H9 (cell line): ENCODE results near the gene TMOD1. TPM values are rescaled to one million over a fixed set of nuclear protein-coding genes. Genes with fewer than 3 reads are reported as not detected.

Experiments
- DNase-seq: peaks from one replicate; pipeline ENCODE4 v3.0.0-alpha.2; 2017
- H2AFZ ChIP-seq: one replicate; pipeline ENCODE4 v1.6.1; 2013; ENCODE audit warnings: mild to moderate bottlenecking, low read length, control low read depth, moderate library complexity
- H2AK5ac ChIP-seq: 2 replicates; pipeline ENCODE4 v1.6.1; 2013; ENCODE audit warnings: low read length, control low read depth, mixed read lengths; ENCODE audit not compliant: insufficient read length
- H2BK120ac ChIP-seq: one replicate; pipeline ENCODE4 v1.6.1; 2013; ENCODE audit warnings: low read depth, mild to moderate bottlenecking, low read length, control low read depth, inconsistent platforms; ENCODE audit not compliant: poor library complexity, severe bottlenecking
- H2BK12ac ChIP-seq: 2 replicates; pipeline ENCODE4 v1.6.1; 2013; ENCODE audit warnings: low read length, control low read depth, mixed read lengths, low read depth; ENCODE audit not compliant: insufficient read length
- H2BK15ac ChIP-seq: 2 replicates; pipeline ENCODE4 v1.6.1; 2013; ENCODE audit warnings: low read depth, low read length, control low read depth
- H2BK20ac ChIP-seq: one replicate; pipeline ENCODE4 v1.6.1; 2013; ENCODE audit warnings: low read depth, mild to moderate bottlenecking, low read length, control low read depth, inconsistent platforms; ENCODE audit not compliant: poor library complexity, severe bottlenecking
- H2BK5ac ChIP-seq: 2 replicates; pipeline ENCODE4 v1.6.1; 2013; ENCODE audit warnings: low read length, control low read depth, mixed read lengths; ENCODE audit not compliant: insufficient read length
- H3K14ac ChIP-seq: 2 replicates; pipeline ENCODE4 v1.6.1; 2013; ENCODE audit warnings: low read length, control low read depth; ENCODE audit not compliant: insufficient read depth
- H3K18ac ChIP-seq: 2 replicates; pipeline ENCODE4 v1.6.1; 2013; ENCODE audit warnings: low read depth, mild to moderate bottlenecking, mixed read lengths, low read length, control low read depth; ENCODE audit not compliant: insufficient read length
- H3K23ac ChIP-seq: 2 replicates; pipeline ENCODE4 v1.6.1; 2013; ENCODE audit warnings: low read length, control low read depth, mixed read lengths, low read depth; ENCODE audit not compliant: insufficient read length
- H3K23me2 ChIP-seq: 2 replicates; pipeline ENCODE4 v1.6.1; 2013; ENCODE audit warnings: low read depth, mild to moderate bottlenecking, mixed read lengths, low read length, control low read depth; ENCODE audit not compliant: insufficient read length, poor library complexity, severe bottlenecking
- H3K27ac ChIP-seq: 2 replicates; pipeline ENCODE4 v1.5.1; 2013; ENCODE audit warnings: low read length, control low read depth, mixed read lengths, low read depth; ENCODE audit not compliant: insufficient read length
- H3K27me3 ChIP-seq: 2 replicates; pipeline ENCODE4 v1.6.1; 2013; ENCODE audit warnings: low read length, control low read depth, inconsistent platforms; ENCODE audit not compliant: insufficient read depth
- H3K4ac ChIP-seq: 2 replicates; pipeline ENCODE4 v1.6.1; 2013; ENCODE audit warnings: low read depth, mild to moderate bottlenecking, control low read depth, inconsistent platforms, low read length, moderate library complexity
- H3K4me1 ChIP-seq: 2 replicates; pipeline ENCODE4 v1.6.1; 2013; ENCODE audit warnings: low read length, control low read depth, inconsistent platforms; ENCODE audit not compliant: insufficient read depth
- H3K4me2 ChIP-seq: 2 replicates; pipeline ENCODE4 v1.6.1; 2013; ENCODE audit warnings: low read length, control low read depth, mixed read lengths; ENCODE audit not compliant: insufficient read length, insufficient read depth
- H3K56ac ChIP-seq: 2 replicates; pipeline ENCODE4 v1.6.1; 2013; ENCODE audit warnings: low read depth, mild to moderate bottlenecking, mixed read lengths, low read length, control low read depth; ENCODE audit not compliant: insufficient read length
- H3K79me1 ChIP-seq: 2 replicates; pipeline ENCODE4 v1.6.1; 2013; ENCODE audit warnings: low read depth, mild to moderate bottlenecking, moderate library complexity, low read length, control low read depth, inconsistent platforms; ENCODE audit not compliant: insufficient read depth, poor library complexity, severe bottlenecking
- H3K79me2 ChIP-seq: 2 replicates; pipeline ENCODE4 v1.6.1; 2013; ENCODE audit warnings: low read length, control low read depth, inconsistent platforms; ENCODE audit not compliant: insufficient read depth
- H3K9ac ChIP-seq: 2 replicates; pipeline ENCODE4 v1.6.1; 2013; ENCODE audit warnings: low read length, control low read depth, mixed read lengths; ENCODE audit not compliant: insufficient read length; ENCODE audit errors: extremely low read depth
- H3K9me3 ChIP-seq: one replicate; pipeline ENCODE4 v1.6.1; 2013; ENCODE audit warnings: low read depth, low read length, inconsistent platforms; ENCODE audit not compliant: control insufficient read depth
- H3T11ph ChIP-seq: one replicate; pipeline ENCODE4 v1.6.1; 2013; ENCODE audit warnings: mild to moderate bottlenecking, low read length, control low read depth, inconsistent platforms
- H4K20me1 ChIP-seq: one replicate; pipeline ENCODE4 v1.6.1; 2013; ENCODE audit not compliant: control insufficient read depth, insufficient read length, insufficient read depth
- H4K5ac ChIP-seq: 2 replicates; pipeline ENCODE4 v1.6.1; 2013; ENCODE audit warnings: low read depth, mild to moderate bottlenecking, mixed read lengths, low read length, control low read depth; ENCODE audit not compliant: insufficient read length
- H4K8ac ChIP-seq: replicated peaks from 2 replicates; pipeline ENCODE4 v1.6.1; 2013; ENCODE audit warnings: low read length, control low read depth, mixed read lengths, low read depth; ENCODE audit not compliant: insufficient read length
- H4K91ac ChIP-seq: 2 replicates; pipeline ENCODE4 v1.6.1; 2013; ENCODE audit warnings: low read depth, mild to moderate bottlenecking, moderate library complexity, mixed read lengths, low read length, control low read depth; ENCODE audit not compliant: insufficient read length
- H3K27ac Mint-ChIP-seq, 3 experiments: 2 replicates in 2 of 3; 3 replicates in 1 of 3; pipeline ENCODE4 v1.8.0; 2020 to 2021; ENCODE audit warnings: mixed read lengths in 3 of 3, mild to moderate bottlenecking in 1 of 3, moderate library complexity in 1 of 3
- H3K27me3 Mint-ChIP-seq: 2 replicates; pipeline ENCODE4 v1.8.0; 2021; ENCODE audit warnings: low read depth, mild to moderate bottlenecking, moderate library complexity, mixed read lengths
- H3K36me3 Mint-ChIP-seq, 3 experiments: 2 replicates in 2 of 3; 3 replicates in 1 of 3; pipeline ENCODE4 v1.8.0; 2020 to 2021; ENCODE audit warnings: low read depth in 3 of 3, mixed read lengths in 3 of 3; ENCODE audit not compliant: insufficient read depth in 1 of 3
- H3K4me1 Mint-ChIP-seq, 2 experiments: 2 replicates each; pipeline ENCODE4 v1.8.0; 2020; ENCODE audit warnings: mixed read lengths in 2 of 2
- H3K4me3 Mint-ChIP-seq, 2 experiments: 2 replicates in 1 of 2; 3 replicates in 1 of 2; pipeline ENCODE4 v1.8.0; 2020 to 2021; ENCODE audit warnings: mild to moderate bottlenecking in 2 of 2, mixed read lengths in 2 of 2, moderate library complexity in 1 of 2
- H3K9me3 Mint-ChIP-seq, 2 experiments: 2 replicates in 1 of 2; 3 replicates in 1 of 2; pipeline ENCODE4 v1.8.0; 2020; ENCODE audit warnings: mild to moderate bottlenecking in 2 of 2, mixed read lengths in 2 of 2, moderate library complexity in 1 of 2
- WGBS: extraction: QIAGEN DNeasy Blood & Tissue Kit; methylation state at CpG from one replicate; pipeline ENCODE4 v1.1.7; 2013; ENCODE audit warnings: missing lambda C conversion rate, low lambda C conversion rate, mixed read lengths; ENCODE audit not compliant: insufficient read length; ENCODE audit errors: extremely low coverage; 5-methylcytosine and 5-hydroxymethylcytosine counted together
- total RNA-seq: library from RNA; stranded (reverse); gene quantifications from 2 replicates; pipeline ENCODE4 v1.2.1, GENCODE V29; 2021
- TF ChIP-seq, protein P1 (sequence below): fragments of 200-600 bp; sonication (generic); conservative IDR thresholded peaks from 3 replicates; pipeline ENCODE4 v1.8.0; 2021; ENCODE audit warnings: antibody characterized with exemption, mild to moderate bottlenecking

Gene TMOD1
- total RNA-seq, 1 experiment from 2014 or later = 0.98 TPM

DNA sequence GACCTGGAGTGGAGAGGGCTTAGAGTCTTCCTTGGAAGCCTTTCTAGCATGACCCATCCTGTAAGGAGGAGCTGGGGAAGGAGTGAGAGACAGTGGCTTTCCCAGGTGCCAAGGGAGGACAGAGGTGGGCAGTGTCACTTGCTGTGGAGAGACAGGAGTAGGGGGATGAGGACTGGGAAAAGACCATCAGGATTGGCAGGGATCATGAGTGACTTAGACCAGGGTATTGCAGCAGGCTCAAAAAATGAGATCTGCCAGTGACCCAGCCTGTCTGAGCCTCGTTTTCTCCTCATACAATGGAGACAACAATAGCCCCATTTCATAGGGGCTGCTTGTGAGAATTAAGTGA is 2.4 kb downstream of the TMOD1 start:
- Mint-ChIP-seq H3K4me3 (no peak overlapping the region), H3K9me3 (peaks cover under 1 to 2% of the 10 kb centered on the region in 2 experiments; a peak in 3 of 5 replicates), H3K27me3 (peaks cover 26% of the 10 kb centered on the region), H3K36me3 (no peaks in the 10 kb centered on the region; a peak in 1 of 7 replicates), H3K4me1 (peaks cover 10 to 16% of the 10 kb centered on the region in 2 experiments), H3K27ac (no peak overlapping the region)
- H3K18ac ChIP-seq = no peak overlapping the region
- no peak for DNase-seq
- no peaks in the 10 kb centered on the region for H3K9me3 ChIP-seq
- H3K27ac ChIP-seq = no peak overlapping the region
- H3K79me2 ChIP-seq = no peaks in the 10 kb centered on the region
- TF ChIP-seq, protein P1, sequence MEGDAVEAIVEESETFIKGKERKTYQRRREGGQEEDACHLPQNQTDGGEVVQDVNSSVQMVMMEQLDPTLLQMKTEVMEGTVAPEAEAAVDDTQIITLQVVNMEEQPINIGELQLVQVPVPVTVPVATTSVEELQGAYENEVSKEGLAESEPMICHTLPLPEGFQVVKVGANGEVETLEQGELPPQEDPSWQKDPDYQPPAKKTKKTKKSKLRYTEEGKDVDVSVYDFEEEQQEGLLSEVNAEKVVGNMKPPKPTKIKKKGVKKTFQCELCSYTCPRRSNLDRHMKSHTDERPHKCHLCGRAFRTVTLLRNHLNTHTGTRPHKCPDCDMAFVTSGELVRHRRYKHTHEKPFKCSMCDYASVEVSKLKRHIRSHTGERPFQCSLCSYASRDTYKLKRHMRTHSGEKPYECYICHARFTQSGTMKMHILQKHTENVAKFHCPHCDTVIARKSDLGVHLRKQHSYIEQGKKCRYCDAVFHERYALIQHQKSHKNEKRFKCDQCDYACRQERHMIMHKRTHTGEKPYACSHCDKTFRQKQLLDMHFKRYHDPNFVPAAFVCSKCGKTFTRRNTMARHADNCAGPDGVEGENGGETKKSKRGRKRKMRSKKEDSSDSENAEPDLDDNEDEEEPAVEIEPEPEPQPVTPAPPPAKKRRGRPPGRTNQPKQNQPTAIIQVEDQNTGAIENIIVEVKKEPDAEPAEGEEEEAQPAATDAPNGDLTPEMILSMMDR = no peak
- no peak overlapping the region for H2BK120ac ChIP-seq
- no peaks in the 10 kb centered on the region for H3K79me1 ChIP-seq
- no peak overlapping the region for H2BK12ac ChIP-seq
- peaks cover 45% of the 10 kb centered on the region for H3K27me3 ChIP-seq
- H3K4me2 ChIP-seq = no peak overlapping the region
- no peak overlapping the region for H2BK5ac ChIP-seq
- H2AK5ac ChIP-seq = no peak overlapping the region
- no peak overlapping the region for H3K4ac ChIP-seq
- no peak overlapping the region for H3K23ac ChIP-seq
- H3K14ac ChIP-seq = no peak overlapping the region
- no peak overlapping the region for H4K91ac ChIP-seq
- H2AFZ ChIP-seq = no peak overlapping the region
- no peak overlapping the region for H3K56ac ChIP-seq
- no peak overlapping the region for H4K5ac ChIP-seq
- H3K23me2 ChIP-seq = peaks cover 16% of the 10 kb centered on the region
- no peak overlapping the region for H2BK20ac ChIP-seq
- H4K20me1 ChIP-seq = no peaks in the 10 kb centered on the region
- H3K9ac ChIP-seq = no peak overlapping the region
- no peak overlapping the region for H2BK15ac ChIP-seq
- H3T11ph ChIP-seq = no peak overlapping the region
- H3K4me1 ChIP-seq = no peaks in the 10 kb centered on the region; the same call in 1 of the 2 replicates
- no peak overlapping the region for H4K8ac ChIP-seq
- no CpG with 5 or more reads among the region's 1 CpG for WGBS
